GM23338 (cell line): ENCODE data around the gene RCOR1. TPM values are rescaled to one million over a fixed set of nuclear protein-coding genes. Genes with fewer than 3 reads are reported as not detected.
"Not testable (repeated sequence)": the region's sequence is repeated elsewhere in the genome, so short reads cannot be mapped to it uniquely, and the experiment has no call there.

Experiments used
- ATAC-seq: fragments of 200-7000 bp; cut with Tn5 transposase; 3 replicates; pipeline ENCODE4 v1.9.1; 2020
- DNase-seq: peaks from one replicate; pipeline ENCODE4 v3.0.0-alpha.2; 2015; ENCODE audit warnings: low spot score
- H2AFZ ChIP-seq: fragments of 200-600 bp; sonication (generic); 2 replicates; pipeline ENCODE4 v1.8.0; 2016; ENCODE audit warnings: antibody characterized with exemption, mild to moderate bottlenecking, moderate library complexity
- H3F3A ChIP-seq: fragments of 200-600 bp; sonication (generic); replicated peaks from 2 replicates; pipeline ENCODE4 v1.8.0; 2017; ENCODE audit warnings: antibody characterized with exemption, mixed run types, low read depth
- H3K27ac ChIP-seq: fragments of 200-600 bp; sonication (generic); 2 replicates; pipeline ENCODE4 v1.6.1; 2016; ENCODE audit warnings: low read depth
- H3K27me3 ChIP-seq: fragments of 200-600 bp; sonication (generic); 2 replicates; pipeline ENCODE4 v1.8.0; 2016; ENCODE audit warnings: mild to moderate bottlenecking, mixed run types, moderate library complexity; ENCODE audit not compliant: insufficient read depth
- H3K36me3 ChIP-seq: fragments of 200-600 bp; sonication (generic); 2 replicates; pipeline ENCODE4 v1.8.0; 2016; ENCODE audit warnings: mild to moderate bottlenecking; ENCODE audit not compliant: insufficient read depth
- H3K4me1 ChIP-seq: fragments of 200-600 bp; sonication (generic); 2 replicates; pipeline ENCODE4 v1.8.0; 2016; ENCODE audit warnings: mild to moderate bottlenecking, moderate library complexity; ENCODE audit not compliant: insufficient read depth
- H3K4me2 ChIP-seq: fragments of 200-600 bp; sonication (generic); 2 replicates; pipeline ENCODE4 v1.7.1; 2017; ENCODE audit warnings: mixed run types
- H3K4me3 ChIP-seq: fragments of 200-600 bp; sonication (generic); 2 replicates; pipeline ENCODE4 v1.6.1; 2016; ENCODE audit warnings: mixed run types
- H3K79me2 ChIP-seq: fragments of 200-600 bp; sonication (generic); replicated peaks from 2 replicates; pipeline ENCODE4 v1.8.0; 2017; ENCODE audit warnings: mild to moderate bottlenecking; ENCODE audit not compliant: insufficient read depth
- H3K9me2 ChIP-seq: fragments of 200-600 bp; sonication (generic); 2 replicates; pipeline ENCODE4 v1.8.0; 2017; ENCODE audit not compliant: insufficient read depth
- H4K20me1 ChIP-seq: fragments of 200-600 bp; sonication (generic); replicated peaks from 2 replicates; pipeline ENCODE4 v1.8.0; 2017; ENCODE audit warnings: mild to moderate bottlenecking; ENCODE audit not compliant: insufficient read depth
- H3K27ac Mint-ChIP-seq: 2 replicates; pipeline ENCODE4 v1.8.0; 2020; ENCODE audit warnings: inconsistent platforms, mild to moderate bottlenecking, moderate library complexity, mixed read lengths
- H3K27me3 Mint-ChIP-seq: 3 replicates; pipeline ENCODE4 v1.8.0; 2022; ENCODE audit warnings: low read depth, mild to moderate bottlenecking, moderate library complexity, mixed read lengths, inconsistent platforms; ENCODE audit not compliant: insufficient read depth, poor library complexity
- H3K36me3 Mint-ChIP-seq: 3 replicates; pipeline ENCODE4 v1.8.0; 2021; ENCODE audit warnings: low read depth, mild to moderate bottlenecking, inconsistent platforms, moderate library complexity, mixed read lengths
- H3K4me1 Mint-ChIP-seq: 3 replicates; pipeline ENCODE4 v1.8.0; 2020; ENCODE audit warnings: mild to moderate bottlenecking, inconsistent platforms, mixed read lengths
- H3K4me3 Mint-ChIP-seq: 3 replicates; pipeline ENCODE4 v1.8.0; 2021; ENCODE audit warnings: moderate library complexity, mild to moderate bottlenecking, inconsistent platforms, mixed read lengths
- H3K9me3 Mint-ChIP-seq: 3 replicates; pipeline ENCODE4 v1.8.0; 2020; ENCODE audit warnings: moderate library complexity, mild to moderate bottlenecking, inconsistent platforms, mixed read lengths
- CREB1 ChIP-seq: fragments of 250-450 bp; sonication (Bioruptor Pico); IDR thresholded peaks from 2 replicates; pipeline ENCODE4 v1.5.0; 2020; ENCODE audit warnings: low read depth, mild to moderate bottlenecking, moderate library complexity
- ETS1 ChIP-seq: IDR thresholded peaks from 2 replicates; pipeline ENCODE4 v1.6.1; 2016; ENCODE audit warnings: antibody characterized with exemption
- EZH2 ChIP-seq: fragments of 200-600 bp; sonication (generic); IDR thresholded peaks from one replicate; pipeline ENCODE4 v1.8.0; 2017; ENCODE audit warnings: antibody characterized with exemption, mild to moderate bottlenecking, low read depth; ENCODE audit not compliant: unreplicated experiment
- EZH2phosphoT487 ChIP-seq: fragments of 200-600 bp; sonication (generic); IDR thresholded peaks from one replicate; pipeline ENCODE4 v1.8.1; 2018; ENCODE audit warnings: antibody characterized with exemption; ENCODE audit not compliant: unreplicated experiment
- POLR2AphosphoS5 ChIP-seq: IDR thresholded peaks from 2 replicates; pipeline ENCODE4 v1.6.1; 2016; ENCODE audit warnings: antibody characterized with exemption, low read depth
- REST ChIP-seq: IDR thresholded peaks from one replicate; pipeline ENCODE4 v1.6.1; 2018; ENCODE audit warnings: antibody characterized with exemption; ENCODE audit not compliant: unreplicated experiment
- ZNF331 ChIP-seq: fragments of 250-450 bp; sonication (Bioruptor Pico); IDR thresholded peaks from 2 replicates; pipeline ENCODE4 v1.5.0; 2020; ENCODE audit warnings: low read depth, mild to moderate bottlenecking, moderate library complexity
- polyA plus RNA-seq: library from polyadenylated mRNA; unstranded; fragments of >200 nt; fragmentation: Nextera tagmentation; extraction: Ambion mirVana; gene quantifications from 2 replicates; pipeline ENCODE4 v1.2.1, GENCODE V29; 2016
- total RNA-seq: library from RNA; depleted of rRNA; stranded (reverse); fragments of >200 nt; shearing (Covaris generic); gene quantifications from 2 replicates; pipeline ENCODE4 v1.2.3, GENCODE V29; 2014

RCOR1 gene
- total and polyA plus RNA-seq, 2 experiments from 2014 or later = 7.6 to 26.1 TPM

GRCh38 chr14:102571478-102572042 is 20.9 kb upstream of the RCOR1 start:
- H3K9me3 Mint-ChIP-seq = no peaks in the 10 kb centered on the region
- no peak for TF ChIP-seq EZH2phosphoT487
- no peak for TF ChIP-seq EZH2
- TF ChIP-seq ZNF331 (CRISPR knock-in tag) = no peak
- no peak for TF ChIP-seq REST
- TF ChIP-seq ETS1 = no peak
- no peak for TF ChIP-seq POLR2AphosphoS5
- no peak for TF ChIP-seq CREB1

GRCh38 chr14:102573161-102573560 is 19.3 kb upstream of the RCOR1 start:
- not testable (repeated sequence) for H3F3A ChIP-seq, H3K79me2 ChIP-seq, H3K27ac ChIP-seq, H3K4me3 Mint-ChIP-seq, H3K27me3 Mint-ChIP-seq, H2AFZ ChIP-seq, H3K36me3 ChIP-seq, H3K4me2 ChIP-seq, DNase-seq, H3K9me2 ChIP-seq, H3K4me3 ChIP-seq, H3K27me3 ChIP-seq, H3K27ac Mint-ChIP-seq, H4K20me1 ChIP-seq, H3K9me3 Mint-ChIP-seq, ATAC-seq, H3K36me3 Mint-ChIP-seq
- peaks cover 21% of the 10 kb centered on the region for H3K4me1 Mint-ChIP-seq
- H3K4me1 ChIP-seq = peaks cover 22% of the 10 kb centered on the region

More at GRCh38 chr14:102571478-102572042, 20.9 kb upstream of the RCOR1 start:
- no peaks in the 10 kb centered on the region for H4K20me1 ChIP-seq
- H2AFZ ChIP-seq = no peak overlapping the region
- no peaks in the 10 kb centered on the region; the same call in 1 of the 2 replicates for H3K9me2 ChIP-seq
- no peak overlapping the region for H3K27ac ChIP-seq
- H3K36me3 ChIP-seq = no peaks in the 10 kb centered on the region
- Mint-ChIP-seq H3K4me3 (no peak overlapping the region), H3K27me3 (peaks cover 8% of the 10 kb centered on the region), H3K36me3 (no peaks in the 10 kb centered on the region), H3K27ac (no peak overlapping the region), H3K4me1 (peaks cover 28% of the 10 kb centered on the region)
- no peak overlapping the region for H3K4me2 ChIP-seq
- H3K4me3 ChIP-seq = no peak overlapping the region
- 0 out of 2 replicates have a peak, but pooled peaks cover 5% of the 10 kb centered on the region for H3F3A ChIP-seq
- peaks cover 26% of the 10 kb centered on the region for H3K4me1 ChIP-seq
- H3K27me3 ChIP-seq = no peaks in the 10 kb centered on the region
- DNase-seq = no peak
- H3K79me2 ChIP-seq = no peaks in the 10 kb centered on the region
- no peak for ATAC-seq
